DMS 273 treated with DMSO at 0.1 percent for 48 hours (cell line): Measurements from ENCODE around the gene DTX2.
"Not testable (repeated sequence)": the region's sequence is repeated elsewhere in the genome, so short reads cannot be mapped to it uniquely, and the experiment has no call there.

Experiments
- DNase-seq: peaks from one replicate; lab custom pipeline; 2025; lab: John Stamatoyannopoulos, UW

The DTX2 gene

DNA sequence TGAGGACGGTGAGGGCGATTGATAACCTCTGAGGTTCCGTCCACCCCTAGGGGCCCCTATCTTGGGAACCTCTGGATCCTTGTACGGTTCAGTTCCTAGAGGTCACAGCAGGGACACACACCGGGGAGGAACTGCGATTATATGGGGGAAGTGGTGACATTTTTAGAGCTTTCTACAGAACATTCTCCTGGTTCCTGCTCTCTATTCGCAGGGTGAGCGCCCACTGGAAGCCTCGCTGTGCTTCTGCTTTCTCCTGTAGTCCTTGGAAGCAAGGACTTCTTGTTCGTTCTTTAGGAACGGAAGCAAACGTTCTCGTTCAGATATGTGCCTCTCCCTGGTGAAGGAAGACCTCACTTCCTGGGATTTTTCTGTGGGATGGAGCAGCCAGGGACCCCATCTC lies 26.5 kb downstream of the DTX2 start:
- DNase-seq: not testable (repeated sequence)

DNA sequence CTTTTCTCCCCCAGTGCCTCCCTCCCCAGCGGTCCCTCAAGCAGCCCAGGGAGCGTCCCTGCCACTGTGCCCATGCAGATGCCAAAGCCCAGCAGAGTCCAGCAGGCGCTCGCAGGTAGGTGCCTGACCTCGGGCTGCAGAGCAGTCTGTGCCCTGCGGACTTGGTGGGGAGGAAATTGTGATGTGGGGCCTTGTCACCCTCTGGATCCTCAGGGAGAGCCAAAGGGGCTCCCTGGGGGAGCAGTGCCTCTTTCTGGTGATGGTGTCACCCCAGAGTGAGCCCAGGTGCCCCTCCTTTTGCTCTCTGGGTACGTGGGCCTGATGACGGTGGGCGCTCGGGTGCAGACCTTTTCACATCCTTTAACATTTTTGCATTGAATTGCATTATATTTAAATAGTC lies 30.6 kb downstream of the DTX2 start:
- DNase-seq: not testable (repeated sequence)

DNA sequence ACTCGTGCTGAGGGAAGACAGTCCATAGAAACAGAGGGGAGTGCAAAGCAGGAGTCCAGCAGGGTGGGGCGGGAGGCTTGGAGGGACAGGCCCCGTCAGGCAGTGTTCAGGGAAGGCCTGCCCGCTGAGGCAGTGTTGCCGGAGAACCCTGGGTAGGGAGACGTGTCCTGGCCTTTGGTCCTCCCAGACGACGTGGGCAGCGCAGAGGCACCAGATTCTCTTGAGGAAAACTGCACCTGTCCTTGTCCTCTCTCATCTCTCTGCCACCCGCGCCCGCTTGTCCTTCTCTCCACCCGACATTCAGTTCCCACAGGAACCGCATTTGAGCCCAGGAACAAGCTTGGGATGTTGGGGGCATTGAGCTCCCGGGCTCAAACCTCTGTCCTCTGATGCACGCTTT lies 34.2 kb downstream of the DTX2 start:
- DNase-seq: not testable (repeated sequence)

DNA sequence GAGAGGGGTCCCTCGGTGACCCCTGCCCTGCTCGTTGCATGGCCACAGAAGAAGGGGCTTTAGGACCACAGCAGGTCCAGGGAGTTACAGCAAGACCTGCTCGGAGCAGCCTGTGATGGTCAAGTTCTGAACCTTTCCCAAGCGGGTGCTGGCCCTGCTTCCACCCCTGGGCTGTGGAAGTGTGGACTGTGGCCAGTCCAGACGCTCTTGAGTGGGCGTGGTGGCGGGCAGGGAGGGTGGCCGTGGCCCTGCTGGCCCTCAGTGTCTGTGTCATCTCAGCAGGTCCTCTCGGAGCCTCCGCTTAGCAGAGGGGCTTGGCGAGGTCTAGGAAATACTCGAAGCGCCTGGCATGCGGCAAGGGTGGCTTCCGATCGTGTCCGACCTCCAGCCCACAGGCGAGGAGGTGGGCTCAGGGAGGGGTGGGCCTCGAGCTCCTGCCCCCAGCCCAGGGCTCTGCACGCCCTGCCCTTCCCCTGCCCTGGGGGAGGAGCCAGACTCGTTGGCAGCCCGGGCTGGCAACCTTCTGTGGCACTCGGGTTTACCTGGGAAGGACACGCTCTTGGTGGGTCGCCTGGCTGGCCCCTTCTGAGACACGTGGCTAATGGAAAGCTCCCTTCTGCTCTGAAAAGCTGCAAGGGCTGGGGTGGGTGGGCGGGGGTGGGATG lies 36.5 kb downstream of the DTX2 start:
- not testable (repeated sequence) for DNase-seq

DNA sequence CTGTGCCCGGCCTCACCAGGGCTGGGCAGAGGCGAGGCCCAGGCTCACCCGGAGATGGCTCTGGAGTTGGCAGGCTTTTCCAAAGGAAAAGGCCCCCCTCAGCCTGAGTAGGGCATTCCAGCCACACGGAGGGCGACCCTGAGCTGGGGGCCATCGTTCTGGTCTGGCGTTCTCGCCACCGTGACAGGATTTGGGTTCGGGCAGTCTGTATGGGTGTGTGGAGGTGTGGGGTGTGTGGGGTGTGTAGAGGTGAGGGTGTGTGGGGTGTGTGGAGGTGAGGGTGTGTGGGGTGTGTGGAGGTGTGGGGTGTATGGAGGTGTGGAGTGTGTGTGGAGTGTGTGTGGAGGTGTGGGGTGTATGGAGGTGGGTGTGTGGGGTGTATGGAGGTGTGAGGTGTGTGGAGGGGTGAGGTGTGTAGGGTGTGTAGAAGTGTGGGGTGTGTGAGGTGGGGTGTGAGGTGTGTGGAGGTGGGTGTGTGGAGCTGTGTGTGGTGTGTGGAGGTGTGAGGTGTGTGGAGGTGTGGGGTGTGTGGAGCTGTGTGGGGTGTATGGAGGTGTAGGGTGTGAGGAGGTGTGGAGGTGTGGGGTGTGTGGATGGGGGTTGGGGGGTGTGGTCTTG lies 37.2 kb downstream of the DTX2 start:
- DNase-seq: not testable (repeated sequence)

DNA sequence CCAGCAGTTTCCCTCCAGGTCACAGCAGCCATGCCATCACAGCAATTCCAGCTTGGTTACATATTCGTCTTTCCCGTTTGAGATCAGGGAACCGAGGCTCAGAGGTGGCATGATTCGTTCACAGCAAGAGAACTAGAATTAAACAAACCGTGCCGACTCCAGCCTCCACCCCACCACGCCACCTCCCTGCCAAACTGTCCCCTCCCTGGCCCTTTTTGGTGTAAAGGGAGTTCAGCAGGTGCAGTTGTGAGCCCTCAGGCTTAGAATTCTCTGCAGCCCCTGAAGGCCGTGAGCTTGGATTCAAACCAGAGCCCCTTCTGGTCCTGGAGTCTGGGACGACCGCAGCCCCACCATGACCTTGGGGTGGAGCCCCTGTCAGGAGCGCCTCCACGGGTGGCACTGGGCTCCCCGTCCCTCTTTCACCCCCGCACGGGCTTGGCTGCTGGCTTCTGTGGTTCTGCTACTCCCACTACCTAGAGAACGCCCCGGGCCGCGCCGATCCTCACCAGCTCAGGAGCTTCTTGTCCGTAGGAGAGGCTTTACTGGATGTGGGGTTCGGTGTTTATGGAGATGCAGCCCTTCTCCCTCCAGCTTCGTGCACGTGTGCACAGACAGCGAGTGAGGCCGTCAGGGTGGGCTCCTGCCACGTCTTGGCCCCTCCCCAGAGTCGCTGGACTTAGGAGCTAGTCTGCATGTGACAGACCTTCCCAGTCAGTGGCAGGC lies 37.9 kb downstream of the DTX2 start:
- not testable (repeated sequence) for DNase-seq

DNA sequence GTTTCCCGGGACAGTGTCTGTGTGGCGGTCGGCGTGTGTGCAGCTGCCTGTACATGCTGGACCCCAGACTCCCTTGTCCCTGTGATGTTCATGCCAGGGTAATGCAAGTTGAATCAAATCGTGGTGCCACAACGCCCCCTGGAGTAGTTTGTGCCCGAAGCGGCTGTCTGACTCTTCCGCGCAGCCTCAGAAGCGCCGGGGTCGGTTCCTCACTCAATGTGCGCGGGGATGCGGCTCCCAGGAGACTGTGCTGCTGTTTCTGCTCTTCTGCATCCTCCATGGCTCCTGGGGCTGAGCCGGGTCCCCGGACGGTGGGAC lies 38.4 kb downstream of the DTX2 start:
- DNase-seq: not testable (repeated sequence)

DNA sequence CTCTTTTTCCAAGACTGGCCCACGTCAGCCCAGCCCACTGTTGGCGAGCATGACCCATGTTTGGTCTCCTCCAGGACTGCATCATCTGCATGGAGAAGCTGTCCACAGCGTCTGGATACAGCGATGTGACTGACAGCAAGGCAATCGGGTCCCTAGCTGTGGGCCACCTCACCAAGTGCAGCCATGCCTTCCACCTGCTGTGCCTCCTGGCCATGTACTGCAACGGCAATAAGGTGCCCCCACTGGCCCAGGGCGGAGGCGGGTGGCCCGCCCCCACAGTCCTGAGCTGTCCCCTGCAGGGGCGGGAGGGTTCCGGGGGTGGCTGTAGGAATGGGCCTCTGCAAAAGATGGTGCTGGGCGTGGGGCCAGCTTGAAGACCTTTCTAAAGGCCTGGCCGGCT lies 40.7 kb downstream of the DTX2 start:
- DNase-seq: not testable (repeated sequence)

DNA sequence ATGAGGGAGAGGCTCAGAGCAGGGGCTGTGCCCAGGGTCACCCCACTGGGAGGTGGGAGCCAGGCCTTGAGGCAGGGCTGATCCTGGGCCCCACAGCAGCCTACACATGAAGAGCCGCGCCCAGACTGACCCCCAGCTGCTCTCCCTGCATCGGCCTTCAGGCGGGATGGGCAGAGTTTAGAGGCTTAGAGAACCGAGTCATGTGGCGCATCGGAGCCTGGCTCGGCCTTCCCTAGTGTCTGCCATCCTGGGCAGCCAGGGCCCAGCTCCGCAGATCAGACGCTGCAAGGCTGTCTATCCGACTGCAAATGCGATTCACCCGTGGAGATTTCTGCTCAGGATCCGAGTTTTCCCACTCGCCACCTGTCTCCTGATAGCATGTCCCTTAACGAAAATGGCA lies 41.3 kb downstream of the DTX2 start:
- not testable (repeated sequence) for DNase-seq

DNA sequence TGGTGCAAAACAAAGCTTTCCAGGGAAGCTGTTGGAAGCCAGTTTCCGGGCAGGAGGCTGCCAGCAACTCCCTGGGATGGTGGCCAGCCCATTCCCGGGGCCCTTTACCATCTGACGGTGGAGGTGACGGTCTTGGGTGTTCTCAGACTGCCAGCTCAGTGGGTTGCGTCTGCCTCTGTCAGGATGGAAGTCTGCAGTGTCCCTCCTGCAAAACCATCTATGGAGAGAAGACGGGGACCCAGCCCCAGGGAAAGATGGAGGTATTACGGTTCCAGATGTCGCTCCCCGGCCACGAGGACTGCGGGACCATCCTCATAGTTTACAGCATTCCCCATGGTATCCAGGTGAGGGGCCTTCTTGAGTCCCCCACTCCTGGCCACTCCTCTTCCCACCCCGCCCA lies 41.7 kb downstream of the DTX2 start:
- not testable (repeated sequence) for DNase-seq

DNA sequence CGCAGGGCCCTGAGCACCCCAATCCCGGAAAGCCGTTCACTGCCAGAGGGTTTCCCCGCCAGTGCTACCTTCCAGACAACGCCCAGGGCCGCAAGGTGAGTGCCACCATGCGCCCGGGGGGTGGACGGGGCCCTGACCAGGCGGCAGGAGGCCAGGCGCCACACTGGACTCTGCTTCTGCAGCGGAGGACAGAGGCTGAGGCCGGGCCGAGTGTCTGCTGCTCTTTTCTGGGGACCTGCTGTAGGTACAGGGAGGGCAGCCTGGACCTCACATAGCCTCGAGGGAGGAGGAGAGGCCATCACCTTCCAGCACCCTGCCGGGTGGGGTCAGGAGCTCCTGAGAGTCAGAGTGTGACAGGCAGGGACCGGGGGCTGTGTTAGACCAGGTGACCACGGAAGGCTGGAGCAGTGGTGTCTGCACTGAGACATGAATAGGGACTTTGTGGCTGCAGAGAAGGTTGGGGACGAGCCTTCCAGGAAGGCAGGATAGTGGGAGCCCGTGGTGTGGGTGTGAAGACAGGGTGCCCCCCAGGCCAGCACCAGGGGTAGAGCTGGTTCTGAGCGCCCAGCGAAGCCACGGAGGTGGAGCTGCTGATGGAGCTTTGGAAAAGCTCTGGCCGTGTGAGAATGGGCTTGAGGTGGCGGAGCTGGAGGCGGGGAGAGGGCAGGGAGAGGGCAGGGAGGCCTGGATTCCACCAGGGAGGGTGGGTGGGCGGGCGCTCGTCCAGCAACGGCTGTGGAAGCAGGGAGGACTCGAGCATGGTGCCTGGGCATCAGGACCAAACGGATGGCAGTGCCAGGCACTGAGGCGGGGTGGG lies 43.0 kb downstream of the DTX2 start:
- not testable (repeated sequence) for DNase-seq

DNA sequence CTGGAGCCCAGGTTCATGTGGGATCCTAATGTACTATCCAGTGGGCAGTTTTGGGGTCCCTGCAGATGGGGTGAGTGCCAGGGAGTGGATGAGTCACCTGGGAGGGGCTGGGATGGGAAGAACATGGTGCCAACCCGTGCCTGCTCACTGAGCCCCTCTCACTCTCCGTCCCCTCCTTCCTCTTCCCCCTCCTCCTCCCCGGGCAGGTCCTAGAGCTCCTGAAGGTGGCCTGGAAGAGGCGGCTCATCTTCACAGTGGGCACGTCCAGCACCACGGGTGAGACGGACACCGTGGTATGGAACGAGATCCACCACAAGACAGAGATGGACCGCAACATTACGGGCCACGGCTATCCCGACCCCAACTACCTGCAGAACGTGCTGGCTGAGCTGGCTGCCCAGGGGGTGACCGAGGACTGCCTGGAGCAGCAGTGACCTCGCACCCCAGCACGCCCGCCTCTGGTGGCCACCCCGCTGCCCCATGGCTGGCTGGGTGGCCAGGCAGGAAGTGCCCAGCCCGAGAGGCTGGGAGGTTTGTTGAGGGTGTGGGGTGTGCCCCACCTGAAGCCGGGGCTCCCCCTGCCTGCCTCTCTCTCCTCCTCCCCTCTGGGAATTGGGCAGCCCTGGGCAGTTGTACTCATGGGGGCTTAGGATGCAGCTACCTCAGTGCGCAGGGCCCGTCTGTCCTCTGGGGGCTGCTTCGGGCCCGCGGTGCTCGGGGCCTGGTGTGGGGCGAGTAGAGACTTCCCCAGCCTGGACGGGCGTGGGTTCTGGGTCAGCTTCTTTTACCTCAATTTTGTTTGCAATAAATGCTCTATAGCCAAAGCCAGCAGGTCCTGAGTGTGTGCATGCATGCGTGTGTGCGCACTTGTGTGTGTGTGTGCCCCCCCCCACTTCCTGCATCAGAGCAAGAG lies 43.9 kb downstream of the DTX2 start:
- DNase-seq: no peak

DNA sequence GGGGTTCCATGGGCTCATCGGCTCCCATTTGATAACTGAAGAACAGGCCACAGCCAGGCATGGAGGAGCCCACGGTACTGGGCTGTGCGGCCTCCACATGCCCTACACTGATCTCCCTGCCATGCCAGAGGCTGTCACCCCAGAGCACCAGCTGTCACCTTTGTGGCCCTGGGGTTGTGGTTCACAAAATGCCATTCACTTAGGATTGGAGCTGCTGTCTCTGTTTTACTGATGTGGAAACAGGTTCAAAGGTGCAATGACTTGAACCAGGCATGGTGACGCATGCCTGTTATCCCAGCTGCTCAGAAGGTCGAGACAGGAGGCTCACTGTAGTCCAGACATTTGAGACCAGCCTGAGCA lies 44.6 kb downstream of the DTX2 start:
- no peak for DNase-seq

DNA sequence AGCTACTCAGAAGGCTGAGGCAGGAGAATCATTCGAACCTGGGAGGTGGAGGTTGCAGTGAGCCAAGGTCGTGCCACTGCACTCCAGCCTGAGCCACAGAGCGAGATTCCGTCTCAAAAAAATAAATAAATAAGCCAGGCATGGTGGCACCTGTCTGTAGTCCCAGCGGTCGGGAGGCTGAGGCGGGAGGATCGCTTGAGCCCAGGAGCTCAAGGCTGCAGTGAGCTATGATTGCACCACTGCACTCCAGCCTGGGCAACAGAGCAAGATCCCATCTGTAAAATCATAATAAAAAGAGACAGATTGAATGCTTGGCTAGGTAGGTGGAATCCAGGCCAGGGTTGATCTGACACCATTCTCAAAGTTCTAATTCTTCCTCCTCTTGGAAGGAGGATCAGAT lies 45.1 kb downstream of the DTX2 start:
- not testable (repeated sequence) for DNase-seq

DNA sequence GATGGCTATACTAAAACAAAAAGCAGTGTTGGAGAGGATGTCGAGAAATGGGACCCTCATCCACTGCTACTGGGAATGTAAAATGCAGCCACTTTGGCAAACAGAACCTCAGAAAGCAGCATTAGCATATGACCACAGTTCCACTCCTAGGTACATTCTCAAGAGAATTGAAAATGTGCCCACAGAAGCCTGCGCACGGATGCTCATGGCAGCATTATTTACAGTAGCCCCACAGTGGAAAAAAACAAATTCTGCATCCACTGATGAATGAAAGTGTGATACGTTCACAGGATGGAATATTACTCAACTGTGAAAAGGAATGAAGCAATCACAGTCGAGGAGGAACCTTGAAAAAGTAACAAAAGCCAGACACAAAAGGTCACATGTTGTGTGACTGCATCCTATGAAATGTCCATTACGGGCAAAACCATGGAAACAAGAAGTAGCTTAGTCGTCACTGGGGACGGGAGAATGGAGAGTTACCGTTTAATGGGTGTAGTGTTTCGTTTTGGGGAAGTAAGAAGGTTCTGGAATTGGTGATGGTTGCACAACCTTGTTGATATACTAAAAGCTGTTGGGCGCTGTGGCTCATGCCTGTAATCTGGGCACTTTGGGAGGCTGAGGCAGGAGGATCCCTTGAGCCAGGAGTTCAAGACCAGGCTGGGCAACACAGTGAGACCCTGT lies 46.4 kb downstream of the DTX2 start:
- no peak for DNase-seq

DNA sequence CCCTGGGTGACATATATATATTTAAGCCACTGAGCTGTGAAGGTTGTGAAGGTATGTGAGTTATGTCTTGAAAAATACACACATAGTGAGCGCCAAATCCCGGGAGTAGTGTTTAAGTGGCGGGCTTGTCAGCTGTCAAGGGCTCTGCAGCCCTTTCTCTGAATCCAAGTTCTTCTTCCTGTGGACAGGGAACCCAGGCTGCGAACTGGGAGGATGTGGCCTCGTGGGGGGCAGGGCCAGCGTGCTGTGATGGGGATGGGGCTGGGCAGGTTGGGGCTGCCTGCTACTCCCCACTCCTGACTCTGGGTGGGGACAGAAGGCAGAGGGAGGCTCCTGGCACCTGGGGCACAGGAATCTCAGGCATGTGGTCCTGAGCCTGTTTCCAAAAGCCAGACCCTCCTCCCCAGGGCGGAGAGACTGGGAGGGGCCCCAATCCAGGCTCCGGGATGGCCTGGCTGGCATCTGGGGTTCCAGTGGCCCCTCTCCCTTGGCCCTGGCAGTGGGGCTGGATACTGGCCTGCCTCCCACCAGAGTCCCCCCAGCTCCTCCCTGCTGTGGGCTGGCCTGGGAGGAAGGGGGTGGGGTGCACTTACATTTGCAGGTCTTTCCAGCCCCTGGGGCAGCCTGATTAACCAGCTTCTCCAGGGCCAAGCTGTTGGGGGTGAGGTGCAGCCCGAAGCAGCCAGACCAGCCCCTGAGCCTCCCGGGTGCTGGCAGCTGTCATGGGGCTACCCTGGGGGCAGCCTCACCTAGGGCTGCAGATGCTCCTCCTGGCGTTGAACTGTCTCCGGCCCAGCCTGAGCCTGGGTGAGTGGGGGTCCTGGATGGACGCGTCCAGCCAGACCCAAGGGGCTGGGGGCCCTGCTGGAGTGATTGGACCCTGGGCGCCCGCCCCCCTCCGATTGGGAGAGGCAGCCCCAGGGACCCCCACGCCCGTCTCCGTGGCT lies 48.7 kb downstream of the DTX2 start, which contains the start of gene UPK3B:
Gene UPK3B, plus strand, starts transcription at position 622 of the 947 bp plus-strand sequence. Its CDS starts 101 bp downstream, at position 723.
- DNase-seq: peak; percentile 22

DNA sequence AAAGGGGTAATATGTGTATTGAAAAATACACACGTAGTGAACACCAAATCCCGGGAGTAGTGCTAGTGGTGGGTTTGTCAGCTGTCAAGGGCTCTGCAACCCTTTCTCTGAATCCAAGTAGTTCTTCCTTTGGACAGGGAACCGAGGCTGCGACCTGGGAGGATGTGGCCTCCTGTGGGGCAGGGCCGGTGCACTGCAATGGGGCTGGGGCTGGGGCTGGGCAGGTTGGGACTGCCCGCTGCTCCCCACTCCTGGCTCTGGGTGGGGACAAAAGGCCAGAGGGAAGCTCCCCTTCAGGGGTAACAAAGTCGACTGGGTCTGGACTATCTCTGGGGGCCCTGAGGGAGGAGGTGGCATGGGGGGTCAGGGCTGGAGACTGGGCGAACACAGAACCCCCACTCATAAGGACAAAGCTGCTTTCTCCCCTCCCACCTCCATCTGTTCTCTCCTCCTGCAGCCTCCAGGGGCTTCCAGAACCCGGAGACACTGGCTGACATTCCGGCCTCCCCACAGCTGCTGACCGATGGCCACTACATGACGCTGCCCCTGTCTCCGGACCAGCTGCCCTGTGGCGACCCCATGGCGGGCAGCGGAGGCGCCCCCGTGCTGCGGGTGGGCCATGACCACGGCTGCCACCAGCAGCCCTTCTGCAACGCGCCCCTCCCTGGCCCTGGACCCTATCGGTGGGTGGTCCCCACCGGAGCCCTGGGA lies 49.8 kb downstream of the DTX2 start:
- not testable (repeated sequence) for DNase-seq

DNA sequence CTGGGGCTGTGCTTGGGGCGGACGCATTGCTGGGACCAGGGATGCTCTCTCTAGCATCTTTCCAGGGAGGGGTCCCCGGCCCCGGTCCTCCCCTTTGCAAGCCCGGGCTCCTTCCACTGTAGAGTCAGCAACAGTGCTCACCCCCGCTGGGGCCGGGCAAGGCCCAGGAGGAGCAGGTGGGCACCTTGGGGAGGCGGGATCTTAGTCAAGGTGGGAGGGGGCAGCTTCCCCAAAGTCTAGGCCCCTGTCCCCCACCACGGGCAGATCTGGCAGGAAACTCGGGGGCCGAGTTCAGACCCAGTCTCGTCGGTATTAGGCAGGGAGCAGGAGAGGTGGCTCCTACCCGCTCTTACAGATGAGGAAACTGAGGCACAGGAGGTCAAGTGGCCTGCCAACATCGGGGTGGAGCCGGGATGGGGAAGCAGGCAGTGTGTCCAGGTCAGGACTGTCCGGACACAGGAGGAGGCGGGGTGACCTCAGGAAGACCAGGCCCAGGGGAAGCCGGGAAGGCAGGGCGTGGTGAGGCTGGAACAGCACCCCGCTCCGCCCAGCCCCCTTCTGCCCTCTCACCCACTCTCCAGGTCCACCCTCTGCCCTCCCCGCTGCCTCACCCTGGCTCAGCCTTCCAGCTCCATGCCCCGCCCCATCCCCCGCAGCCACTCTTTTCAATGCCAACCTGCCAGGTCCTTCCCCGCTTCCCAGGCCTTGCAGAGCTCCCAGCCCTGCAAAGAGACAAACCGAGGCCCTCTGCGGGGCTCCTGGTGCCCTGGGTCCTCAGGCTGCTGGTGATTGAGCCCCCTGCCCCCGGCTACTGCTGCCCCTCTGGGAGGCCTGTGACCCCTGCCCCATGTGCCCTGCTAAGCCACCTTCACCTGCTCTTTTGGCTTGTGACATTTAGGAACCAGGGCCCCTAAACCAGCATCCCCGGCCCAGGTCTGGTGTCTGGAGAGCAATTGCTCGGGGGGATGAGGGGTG lies 50.7 kb downstream of the DTX2 start:
- not testable (repeated sequence) for DNase-seq
